ENCODE results near the gene ZNF12.

The ZNF12 gene

GRCh38 chr7:6648066-6648814, 58.5 kb downstream of the ZNF12 start:
- no peak for FAIRE-seq
- DNase-seq (ENCODE audit: low spot score) = no peak

GRCh38 chr7:6647541-6647940, 59.2 kb downstream of the ZNF12 start:
- FAIRE-seq = no peak
- no peak for DNase-seq (ENCODE audit: low spot score)

- FAIRE-seq (no peak), DNase-seq (ENCODE audit: low spot score) (no peak)
These were observed 59.7 kb downstream of the ZNF12 start for GRCh38 chr7:6647080-6647479.

GRCh38 chr7:6646465-6646864, 60.3 kb downstream of the ZNF12 start:
- no peak for FAIRE-seq
- no peak for DNase-seq (ENCODE audit: low spot score)

- DNase-seq (ENCODE audit: low spot score) = no peak
- FAIRE-seq = no peak
These were observed 62.0 kb downstream of the ZNF12 start for GRCh38 chr7:6644728-6645127.

- DNase-seq (ENCODE audit: low spot score) = no peak
- no peak for FAIRE-seq
These were observed 62.7 kb downstream of the ZNF12 start for GRCh38 chr7:6643915-6644625.

- no peak for FAIRE-seq
These were observed 63.7 kb downstream of the ZNF12 start for GRCh38 chr7:6642861-6643640.

GRCh38 chr7:6642239-6642839, 64.4 kb downstream of the ZNF12 start:
- DNase-seq (ENCODE audit: low spot score) (no peak), FAIRE-seq (no peak)

More at GRCh38 chr7:6642861-6643640, 63.7 kb downstream of the ZNF12 start:
- DNase-seq (ENCODE audit: low spot score) = no peak

GRCh38 chr7:6641305-6642035, 65.3 kb downstream of the ZNF12 start:
- DNase-seq (ENCODE audit: low spot score) (no peak), FAIRE-seq (no peak)

- FAIRE-seq = no peak
These were observed 66.5 kb downstream of the ZNF12 start for GRCh38 chr7:6640246-6640721.

GRCh38 chr7:6639627-6640026, 67.1 kb downstream of the ZNF12 start:
- no peak for FAIRE-seq
- DNase-seq (ENCODE audit: low spot score) = no peak

More at GRCh38 chr7:6640246-6640721, 66.5 kb downstream of the ZNF12 start:
- no peak for DNase-seq (ENCODE audit: low spot score)

- no peak for FAIRE-seq
- no peak for DNase-seq (ENCODE audit: low spot score)
These were observed 67.7 kb downstream of the ZNF12 start for GRCh38 chr7:6639032-6639431.
